Uterus (tissue), 2 donors: ENCODE measurements around the gene SUSD1.

Experiments used
- POLR2A ChIP-seq, 2 donors: fragments of 450-650 bp; IDR thresholded peaks; one replicate each; pipeline ENCODE4 v1.6.1; 2016; ENCODE audit warnings: antibody characterized with exemption in 2 of 2, mild to moderate bottlenecking in 1 of 2, moderate library complexity in 1 of 2
- TF ChIP-seq, protein P1 (sequence below), 4 experiments: fragments of 200-600 bp in 2 of 4; fragments of 450-650 bp in 2 of 4; sonication (generic) in 2 of 4; IDR thresholded peaks; one replicate each; pipeline ENCODE4 v1.5.1; 2016 to 2019; ENCODE audit warnings: antibody characterized with exemption in 4 of 4, mild to moderate bottlenecking in 2 of 4, moderate library complexity in 1 of 4

- TF ChIP-seq, protein P1, sequence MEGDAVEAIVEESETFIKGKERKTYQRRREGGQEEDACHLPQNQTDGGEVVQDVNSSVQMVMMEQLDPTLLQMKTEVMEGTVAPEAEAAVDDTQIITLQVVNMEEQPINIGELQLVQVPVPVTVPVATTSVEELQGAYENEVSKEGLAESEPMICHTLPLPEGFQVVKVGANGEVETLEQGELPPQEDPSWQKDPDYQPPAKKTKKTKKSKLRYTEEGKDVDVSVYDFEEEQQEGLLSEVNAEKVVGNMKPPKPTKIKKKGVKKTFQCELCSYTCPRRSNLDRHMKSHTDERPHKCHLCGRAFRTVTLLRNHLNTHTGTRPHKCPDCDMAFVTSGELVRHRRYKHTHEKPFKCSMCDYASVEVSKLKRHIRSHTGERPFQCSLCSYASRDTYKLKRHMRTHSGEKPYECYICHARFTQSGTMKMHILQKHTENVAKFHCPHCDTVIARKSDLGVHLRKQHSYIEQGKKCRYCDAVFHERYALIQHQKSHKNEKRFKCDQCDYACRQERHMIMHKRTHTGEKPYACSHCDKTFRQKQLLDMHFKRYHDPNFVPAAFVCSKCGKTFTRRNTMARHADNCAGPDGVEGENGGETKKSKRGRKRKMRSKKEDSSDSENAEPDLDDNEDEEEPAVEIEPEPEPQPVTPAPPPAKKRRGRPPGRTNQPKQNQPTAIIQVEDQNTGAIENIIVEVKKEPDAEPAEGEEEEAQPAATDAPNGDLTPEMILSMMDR (IDR thresholded peaks at IDR 0.05), result no peak
- no peak for TF ChIP-seq POLR2A (IDR thresholded peaks at IDR 0.05)
These were observed 71.7 kb downstream of the SUSD1 start for GRCh38 chr9:112103405-112103804.
